Measurements from ENCODE around the gene NXPE4.

The NXPE4 gene

DNA sequence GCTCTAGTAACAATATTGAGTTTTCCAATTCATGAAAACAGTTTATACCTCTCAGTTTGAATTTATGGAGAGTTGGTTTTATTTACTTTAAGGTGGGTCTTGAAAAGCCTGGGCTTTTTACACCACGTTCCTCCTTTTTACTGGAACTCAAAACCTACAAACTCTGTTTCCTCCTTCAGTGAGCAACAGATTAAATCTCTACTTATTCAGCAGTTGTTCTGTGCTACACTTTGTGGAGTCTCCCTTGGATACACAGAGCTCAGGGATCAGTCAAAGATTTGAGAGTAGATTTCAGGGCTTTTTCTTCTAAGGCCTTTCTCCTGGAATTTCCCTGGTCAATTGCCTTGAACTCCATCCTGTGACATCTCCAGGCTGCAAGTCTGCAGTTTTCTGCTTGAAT is 39.5 kb downstream of the NXPE4 start:
- DNase-seq, result no peak

DNA sequence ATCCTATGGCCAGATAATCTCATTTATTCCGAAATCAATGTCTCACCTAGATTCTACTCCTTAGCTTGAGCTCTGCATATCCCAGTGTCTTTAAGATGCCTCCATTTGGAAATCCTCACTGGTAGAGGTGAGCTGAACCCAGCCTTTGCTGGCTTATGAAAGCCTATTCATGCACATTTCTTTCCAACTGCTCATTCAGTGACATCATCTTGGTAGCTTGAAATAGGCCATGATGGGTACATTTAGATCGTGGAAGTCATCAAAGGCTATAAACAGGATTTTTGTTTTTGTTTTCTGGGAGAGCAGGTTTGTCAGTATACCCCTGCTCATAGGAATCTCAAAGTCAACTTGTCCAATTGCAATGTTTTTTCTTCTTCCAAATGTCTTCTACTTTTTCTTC is 41.9 kb downstream of the NXPE4 start:
- DNase-seq, result no peak

DNA sequence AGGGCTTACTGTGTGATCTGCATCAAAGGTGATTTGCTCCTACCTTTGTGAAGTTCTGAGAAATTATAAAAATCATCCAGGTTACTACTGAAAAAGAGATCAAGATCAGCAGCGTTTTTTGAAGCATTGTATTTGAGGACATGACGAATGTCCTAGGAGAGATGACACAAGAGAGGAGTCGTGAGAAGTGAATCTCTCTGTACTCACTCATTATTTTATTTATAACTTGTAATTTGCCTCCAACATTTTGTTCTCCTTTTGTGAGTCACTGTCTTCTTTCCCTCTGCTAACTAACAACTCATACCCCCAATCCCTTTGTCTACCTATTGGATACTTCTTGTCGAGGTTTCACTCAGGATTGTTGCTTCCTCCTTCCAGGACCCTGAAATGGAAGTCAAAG is 44.5 kb downstream of the NXPE4 start:
- DNase-seq, result no peak

DNA sequence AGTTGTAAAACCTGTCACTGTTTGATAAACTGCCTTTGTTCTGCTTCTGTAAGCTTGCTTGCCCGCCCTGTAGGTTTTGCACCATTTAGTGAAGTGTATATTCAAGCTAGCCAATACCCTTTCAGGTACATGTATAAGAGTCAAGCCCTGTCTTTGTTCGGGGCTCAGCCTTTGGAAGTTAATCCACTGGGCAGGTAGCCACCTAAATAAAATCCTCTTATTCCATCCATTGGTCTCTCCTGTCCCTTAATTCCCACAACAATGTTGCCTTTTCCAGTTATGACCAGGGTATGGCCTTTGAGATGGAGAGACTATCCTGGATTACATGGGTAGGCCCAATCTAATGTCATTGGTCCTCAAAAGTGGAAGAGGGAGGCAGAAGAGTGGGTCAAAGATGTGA is 69.9 kb downstream of the NXPE4 start:
- DNase-seq, result no peak

DNA sequence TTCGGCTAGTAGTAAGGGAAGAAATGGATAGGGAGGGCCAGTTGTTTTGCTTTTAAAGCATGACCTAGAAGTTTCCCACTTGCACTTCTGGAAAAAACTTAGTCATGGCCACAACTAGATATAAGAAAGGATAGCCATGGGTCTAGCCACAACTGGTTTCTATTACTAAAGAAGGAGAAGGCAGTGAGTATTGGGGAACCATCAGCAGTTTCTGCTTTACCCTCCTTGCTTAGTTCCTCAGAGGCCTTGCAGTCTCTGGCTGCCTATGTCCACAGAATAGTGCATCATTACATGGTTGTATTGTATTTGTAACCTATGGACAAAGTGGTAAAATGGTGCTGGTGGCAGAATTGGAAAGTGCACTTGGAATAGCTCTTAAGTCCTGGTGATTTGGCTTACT is 71.5 kb downstream of the NXPE4 start:
- DNase-seq, result no peak

DNA sequence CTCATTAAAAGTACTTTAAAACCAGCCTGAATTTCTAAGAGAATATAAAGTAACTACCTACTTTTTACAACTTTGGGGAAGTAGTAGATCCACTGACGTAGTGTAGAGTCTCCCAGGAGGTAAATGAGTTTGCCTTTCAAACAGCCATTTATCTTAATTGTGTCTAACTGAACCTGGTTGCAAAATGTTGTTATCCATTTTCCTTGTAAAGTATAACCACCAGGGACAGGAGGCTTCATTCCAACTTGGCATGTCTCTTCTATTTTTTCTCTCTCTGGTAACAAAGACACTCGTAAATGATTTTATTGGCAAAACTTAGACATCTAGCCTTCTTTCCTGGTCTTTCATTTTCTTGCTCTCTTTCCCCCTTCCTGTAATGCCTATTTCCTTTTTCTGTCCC is 72.8 kb downstream of the NXPE4 start:
- no peak for DNase-seq
